ENCODE data around the gene TNN. TPM values are rescaled to one million over a fixed set of nuclear protein-coding genes. Genes with fewer than 3 reads are reported as not detected.
"Not testable (repeated sequence)": the region's sequence is repeated elsewhere in the genome, so short reads cannot be mapped to it uniquely, and the experiment has no call there.

The TNN gene, protein sequence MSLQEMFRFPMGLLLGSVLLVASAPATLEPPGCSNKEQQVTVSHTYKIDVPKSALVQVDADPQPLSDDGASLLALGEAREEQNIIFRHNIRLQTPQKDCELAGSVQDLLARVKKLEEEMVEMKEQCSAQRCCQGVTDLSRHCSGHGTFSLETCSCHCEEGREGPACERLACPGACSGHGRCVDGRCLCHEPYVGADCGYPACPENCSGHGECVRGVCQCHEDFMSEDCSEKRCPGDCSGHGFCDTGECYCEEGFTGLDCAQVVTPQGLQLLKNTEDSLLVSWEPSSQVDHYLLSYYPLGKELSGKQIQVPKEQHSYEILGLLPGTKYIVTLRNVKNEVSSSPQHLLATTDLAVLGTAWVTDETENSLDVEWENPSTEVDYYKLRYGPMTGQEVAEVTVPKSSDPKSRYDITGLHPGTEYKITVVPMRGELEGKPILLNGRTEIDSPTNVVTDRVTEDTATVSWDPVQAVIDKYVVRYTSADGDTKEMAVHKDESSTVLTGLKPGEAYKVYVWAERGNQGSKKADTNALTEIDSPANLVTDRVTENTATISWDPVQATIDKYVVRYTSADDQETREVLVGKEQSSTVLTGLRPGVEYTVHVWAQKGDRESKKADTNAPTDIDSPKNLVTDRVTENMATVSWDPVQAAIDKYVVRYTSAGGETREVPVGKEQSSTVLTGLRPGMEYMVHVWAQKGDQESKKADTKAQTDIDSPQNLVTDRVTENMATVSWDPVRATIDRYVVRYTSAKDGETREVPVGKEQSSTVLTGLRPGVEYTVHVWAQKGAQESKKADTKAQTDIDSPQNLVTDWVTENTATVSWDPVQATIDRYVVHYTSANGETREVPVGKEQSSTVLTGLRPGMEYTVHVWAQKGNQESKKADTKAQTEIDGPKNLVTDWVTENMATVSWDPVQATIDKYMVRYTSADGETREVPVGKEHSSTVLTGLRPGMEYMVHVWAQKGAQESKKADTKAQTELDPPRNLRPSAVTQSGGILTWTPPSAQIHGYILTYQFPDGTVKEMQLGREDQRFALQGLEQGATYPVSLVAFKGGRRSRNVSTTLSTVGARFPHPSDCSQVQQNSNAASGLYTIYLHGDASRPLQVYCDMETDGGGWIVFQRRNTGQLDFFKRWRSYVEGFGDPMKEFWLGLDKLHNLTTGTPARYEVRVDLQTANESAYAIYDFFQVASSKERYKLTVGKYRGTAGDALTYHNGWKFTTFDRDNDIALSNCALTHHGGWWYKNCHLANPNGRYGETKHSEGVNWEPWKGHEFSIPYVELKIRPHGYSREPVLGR (N-terminal part only)
- polyA plus RNA-seq (2013, experiment 1 of 2) = 0.07 TPM
- polyA plus RNA-seq (2013, experiment 2 of 2) = 0.07 TPM

DNA sequence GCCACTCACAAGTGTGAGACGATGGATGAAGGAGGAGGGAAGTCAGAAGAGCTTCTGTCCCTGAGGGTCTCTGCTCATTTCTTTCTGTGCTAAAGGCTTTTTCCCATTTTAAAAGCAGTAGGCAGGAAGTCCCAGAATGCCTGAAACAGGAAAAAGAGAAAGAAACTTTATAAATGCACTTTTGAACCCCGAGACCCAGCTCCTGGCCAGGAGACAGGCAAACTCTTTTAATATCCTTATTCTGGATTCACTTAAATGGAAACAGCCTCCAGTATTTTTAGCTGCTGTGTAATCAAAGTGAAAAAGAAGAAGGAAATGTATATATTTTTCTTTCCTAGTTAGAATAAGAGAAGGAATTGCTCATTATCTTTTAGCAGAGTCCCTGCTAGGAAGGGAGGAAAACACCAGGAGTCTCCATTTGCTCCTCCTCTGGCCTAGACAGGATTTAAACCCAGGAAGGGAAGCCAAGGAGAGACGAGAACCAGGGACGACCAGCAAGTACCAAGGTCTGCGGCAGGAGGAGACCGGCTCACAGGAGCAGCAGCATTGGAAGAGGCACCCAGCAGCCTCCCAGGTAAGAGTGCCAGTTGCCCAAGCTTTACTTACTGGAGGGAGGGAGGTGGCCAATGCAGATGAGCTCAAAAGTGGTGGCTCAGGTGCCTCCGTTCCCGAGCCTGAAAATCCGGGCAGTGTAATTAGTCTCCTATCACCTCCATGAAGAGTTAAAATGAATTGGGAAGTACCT, at the start of gene TNN:
TNN (plus strand) TSS at position 472 of the 745 bp plus-strand sequence. CDS start 9,586 bp downstream, outside the sequence.
- Histone ChIP-seq H3K18ac (ENCODE audit: low read length) (no peak within 1 kb of the TSS), H3K4ac (ENCODE audit: low read depth, low read length) (no peak within 1 kb of the TSS), H4K8ac (ENCODE audit: low read depth, low read length) (no peak within 1 kb of the TSS), H3K36me3 (ENCODE audit: control insufficient read depth, insufficient read depth, low read length) (no peaks in the 10 kb centered on the region), H3K23ac (ENCODE audit: low read length) (no peak within 1 kb of the TSS), H2AK5ac (ENCODE audit: low read length) (no peak within 1 kb of the TSS), H3K27me3 (ENCODE audit: insufficient read depth, low read length, poor library complexity) (no peaks in the 10 kb centered on the region), H3K4me1 (ENCODE audit: control insufficient read depth, low read depth, low read length) (peaks cover 3% of the 10 kb centered on the region), H3K79me2 (ENCODE audit: control insufficient read depth, insufficient read depth, low read length) (no peaks in the 10 kb centered on the region), H2BK5ac (ENCODE audit: low read length) (no peak within 1 kb of the TSS), H2BK120ac (ENCODE audit: low read depth, low read length) (no peak within 1 kb of the TSS), H3K27ac (ENCODE audit: low read depth, low read length) (no peak within 1 kb of the TSS), H3K9ac (ENCODE audit: low read length) (no peak within 1 kb of the TSS), H3K4me2 (ENCODE audit: low read length) (no peak within 1 kb of the TSS), H3K79me1 (ENCODE audit: low read length) (no peaks in the 10 kb centered on the region), H2BK15ac (replicated peaks; ENCODE audit: low read depth) (no peak within 1 kb of the TSS), H3K56ac (ENCODE audit: low read length) (peak within 1 kb of the TSS; percentile 31), H3K4me3 (ENCODE audit: low read length) (no peak within 1 kb of the TSS), H4K5ac (ENCODE audit: low read length) (no peak within 1 kb of the TSS)
- no CpG with 5 or more reads among the region's 9 CpGs for WGBS (ENCODE audit: extremely low coverage, insufficient coverage, low lambda C conversion rate)
- peak; percentile 5 for DNase-seq

DNA sequence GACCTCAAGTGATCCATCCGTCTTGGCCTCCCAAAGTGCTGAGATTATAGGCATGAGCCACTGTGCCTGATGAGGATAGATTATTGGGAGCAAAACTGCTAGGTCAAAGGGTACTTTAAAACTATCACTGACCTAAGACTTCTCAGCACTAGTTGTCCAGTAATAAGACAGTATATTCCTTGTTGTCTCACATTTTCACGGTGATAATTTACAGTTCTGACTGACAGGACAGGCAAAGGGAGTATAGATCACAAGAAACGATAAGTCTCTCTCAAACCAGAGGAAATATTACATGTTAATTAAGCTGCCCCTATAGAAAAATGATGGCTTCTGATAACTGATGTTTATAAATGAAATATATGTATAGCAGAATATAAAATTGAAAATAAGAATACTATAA, 48.1 kb upstream of the TNN start:
- H3K36me3 ChIP-seq (ENCODE audit: control insufficient read depth, insufficient read depth, low read length) = peaks cover 5% of the 10 kb centered on the region
- no peaks in the 10 kb centered on the region for H3K27me3 ChIP-seq (ENCODE audit: insufficient read depth, low read length, poor library complexity)
- no peak overlapping the region for H2BK15ac ChIP-seq (replicated peaks; ENCODE audit: low read depth)
- H3K9ac ChIP-seq (ENCODE audit: low read length) = no peak overlapping the region
- no peak overlapping the region for H2BK120ac ChIP-seq (ENCODE audit: low read depth, low read length)
- no CpG with 5 or more reads among the region's 3 CpGs for WGBS (ENCODE audit: extremely low coverage, insufficient coverage, low lambda C conversion rate)
- H2AK5ac ChIP-seq (ENCODE audit: low read length) = no peak overlapping the region
- peaks cover 6% of the 10 kb centered on the region for H3K79me1 ChIP-seq (ENCODE audit: low read length)
- no peak overlapping the region for H2BK5ac ChIP-seq (ENCODE audit: low read length)
- no peak overlapping the region for H3K4me2 ChIP-seq (ENCODE audit: low read length)
- H4K8ac ChIP-seq (ENCODE audit: low read depth, low read length) = no peak overlapping the region
- H3K4ac ChIP-seq (ENCODE audit: low read depth, low read length) = no peak overlapping the region
- peaks cover 13% of the 10 kb centered on the region for H3K79me2 ChIP-seq (ENCODE audit: control insufficient read depth, insufficient read depth, low read length)
- no peak overlapping the region for H3K27ac ChIP-seq (ENCODE audit: low read depth, low read length)
- DNase-seq = no peak
- no peak overlapping the region for H3K4me3 ChIP-seq (ENCODE audit: low read length)
- H3K4me1 ChIP-seq (ENCODE audit: control insufficient read depth, low read depth, low read length) = no peaks in the 10 kb centered on the region
- no peak overlapping the region for H3K18ac ChIP-seq (ENCODE audit: low read length)
- no peak overlapping the region for H3K56ac ChIP-seq (ENCODE audit: low read length)
- H3K23ac ChIP-seq (ENCODE audit: low read length) = no peak overlapping the region
- no peak overlapping the region for H4K5ac ChIP-seq (ENCODE audit: low read length)

DNA sequence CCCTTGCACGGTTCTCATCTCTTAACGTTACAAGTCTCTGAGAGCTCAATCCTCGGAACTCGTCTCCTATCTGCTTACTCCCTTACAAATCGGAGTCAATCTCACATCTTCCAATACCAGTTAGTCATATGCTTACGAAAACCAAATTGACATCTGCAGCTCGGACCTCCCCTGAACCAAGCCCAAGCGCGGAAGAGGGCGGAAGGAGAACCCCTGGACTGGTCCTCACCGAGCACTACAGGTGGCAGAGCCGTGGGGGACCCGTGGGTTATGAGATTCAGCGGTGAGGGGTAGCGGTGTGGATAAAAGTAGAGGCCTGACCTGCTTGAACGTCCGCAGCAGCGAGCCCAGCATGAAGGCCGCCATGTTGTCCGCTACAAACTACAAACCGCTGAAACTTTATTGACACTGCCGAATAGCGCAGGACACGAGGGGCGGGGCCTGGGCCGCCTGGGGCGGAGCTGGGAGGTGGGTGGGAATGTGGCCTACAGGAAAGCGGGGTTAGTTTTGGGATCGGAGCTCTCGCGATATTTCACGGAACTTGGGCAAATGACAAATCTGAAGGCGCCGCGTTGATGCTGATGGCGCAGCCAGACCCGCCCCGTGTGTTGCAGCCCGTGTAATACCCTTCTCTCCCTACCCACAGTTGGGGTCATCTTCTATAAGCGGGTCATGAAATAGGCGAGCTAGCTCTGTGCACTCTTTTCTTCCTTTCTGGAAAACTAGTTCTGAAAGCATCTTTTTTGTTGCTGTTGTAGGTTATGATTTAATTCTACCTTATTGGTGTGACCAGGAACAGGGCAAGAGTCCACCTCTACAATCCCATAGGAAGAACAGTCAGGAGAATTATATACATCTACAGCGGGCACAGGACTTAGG, 44.4 kb upstream of the TNN start, which contains the start of gene MRPS14:
MRPS14 (minus strand) TSS at position 383 of the 879 bp plus-strand sequence; CDS start at position 366, 17 bp downstream.
- Histone ChIP-seq H3K4me3 (ENCODE audit: low read length) (peak within 1 kb of the TSS; percentile 96), H3K27me3 (ENCODE audit: insufficient read depth, low read length, poor library complexity) (no peaks in the 10 kb centered on the region), H4K8ac (ENCODE audit: low read depth, low read length) (peak within 1 kb of the TSS; percentile 99), H3K4ac (ENCODE audit: low read depth, low read length) (peak within 1 kb of the TSS; percentile 75), H2BK120ac (ENCODE audit: low read depth, low read length) (peak within 1 kb of the TSS; percentile 23), H3K79me2 (ENCODE audit: control insufficient read depth, insufficient read depth, low read length) (peaks cover 13% of the 10 kb centered on the region), H2AK5ac (ENCODE audit: low read length) (no peak within 1 kb of the TSS), H3K9ac (ENCODE audit: low read length) (peak within 1 kb of the TSS; percentile 92), H3K23ac (ENCODE audit: low read length) (no peak within 1 kb of the TSS), H3K18ac (ENCODE audit: low read length) (peak within 1 kb of the TSS; percentile 85), H3K79me1 (ENCODE audit: low read length) (peaks cover 6% of the 10 kb centered on the region), H4K5ac (ENCODE audit: low read length) (peak within 1 kb of the TSS; percentile 89), H3K4me1 (ENCODE audit: control insufficient read depth, low read depth, low read length) (no peaks in the 10 kb centered on the region), H3K36me3 (ENCODE audit: control insufficient read depth, insufficient read depth, low read length) (no peaks in the 10 kb centered on the region), H3K27ac (ENCODE audit: low read depth, low read length) (no peak within 1 kb of the TSS), H3K4me2 (ENCODE audit: low read length) (peak within 1 kb of the TSS; percentile 67), H2BK15ac (replicated peaks; ENCODE audit: low read depth) (no peak within 1 kb of the TSS), H2BK5ac (ENCODE audit: low read length) (no peak within 1 kb of the TSS), H3K56ac (ENCODE audit: low read length) (peak within 1 kb of the TSS; percentile 94)
- WGBS (ENCODE audit: extremely low coverage, insufficient coverage, low lambda C conversion rate) = no CpG with 5 or more reads among the region's 42 CpGs
- DNase-seq = peak; percentile 99

DNA sequence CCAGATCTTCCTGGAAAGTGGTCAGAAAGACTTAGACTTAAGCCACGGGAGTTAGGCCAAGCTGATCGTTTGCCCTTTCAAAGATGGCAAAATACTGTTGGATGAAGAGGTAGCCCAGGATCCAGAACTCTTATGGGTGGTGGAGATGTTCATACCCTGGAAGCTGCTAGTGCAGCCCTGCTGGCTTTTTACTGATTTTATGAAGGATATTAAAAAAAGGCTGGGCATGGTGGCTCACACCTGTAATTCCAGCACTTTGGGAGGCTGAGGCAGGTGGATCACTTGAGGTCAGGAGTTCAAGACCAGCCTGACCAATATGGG, 43.8 kb upstream of the TNN start:
- not testable (repeated sequence) for H3K27me3 ChIP-seq (ENCODE audit: insufficient read depth, low read length, poor library complexity); DNase-seq; H3K79me1 ChIP-seq (ENCODE audit: low read length); H3K4me1 ChIP-seq (ENCODE audit: control insufficient read depth, low read depth, low read length); H3K36me3 ChIP-seq (ENCODE audit: control insufficient read depth, insufficient read depth, low read length); H3K23ac ChIP-seq (ENCODE audit: low read length); H2BK15ac ChIP-seq (replicated peaks; ENCODE audit: low read depth); H3K18ac ChIP-seq (ENCODE audit: low read length); H3K27ac ChIP-seq (ENCODE audit: low read depth, low read length); H2BK5ac ChIP-seq (ENCODE audit: low read length); H2AK5ac ChIP-seq (ENCODE audit: low read length); H3K4me3 ChIP-seq (ENCODE audit: low read length)
- H3K9ac ChIP-seq (ENCODE audit: low read length) = peak overlapping the region; percentile 70
- H3K79me2 ChIP-seq (ENCODE audit: control insufficient read depth, insufficient read depth, low read length) = peaks cover 13% of the 10 kb centered on the region
- peak overlapping the region; percentile 89 for H4K5ac ChIP-seq (ENCODE audit: low read length)
- H3K4me2 ChIP-seq (ENCODE audit: low read length) = peak overlapping the region; percentile 49
- peak overlapping the region; percentile 23 for H2BK120ac ChIP-seq (ENCODE audit: low read depth, low read length)
- H3K56ac ChIP-seq (ENCODE audit: low read length) = peak overlapping the region; percentile 82
- no CpG with 5 or more reads among the region's 2 CpGs for WGBS (ENCODE audit: extremely low coverage, insufficient coverage, low lambda C conversion rate)
- peak overlapping the region; percentile 99 for H4K8ac ChIP-seq (ENCODE audit: low read depth, low read length)
- H3K4ac ChIP-seq (ENCODE audit: low read depth, low read length) = peak overlapping the region; percentile 75
